Ureter (tissue), 1 donor: Measurements from ENCODE around the gene NEDD4L. TPM values are rescaled to one million over a fixed set of nuclear protein-coding genes. Genes with fewer than 3 reads are reported as not detected.
A peak's percentile ranks its signal among the peaks of the same experiment; 100 is the strongest.

Source experiments
- DNase-seq: peaks from one replicate; pipeline ENCODE4 v3.0.0-alpha.2; 2020; ENCODE audit warnings: low spot score
- total RNA-seq: library from RNA; stranded (reverse); gene quantifications from one replicate; pipeline ENCODE4 v1.2.4, GENCODE V29; 2023
- donor health status: DM: yes; HTN: yes; CAD: no.

NEDD4L gene
- total RNA-seq, 1 donor from 2014 or later, result 299 TPM

DNA sequence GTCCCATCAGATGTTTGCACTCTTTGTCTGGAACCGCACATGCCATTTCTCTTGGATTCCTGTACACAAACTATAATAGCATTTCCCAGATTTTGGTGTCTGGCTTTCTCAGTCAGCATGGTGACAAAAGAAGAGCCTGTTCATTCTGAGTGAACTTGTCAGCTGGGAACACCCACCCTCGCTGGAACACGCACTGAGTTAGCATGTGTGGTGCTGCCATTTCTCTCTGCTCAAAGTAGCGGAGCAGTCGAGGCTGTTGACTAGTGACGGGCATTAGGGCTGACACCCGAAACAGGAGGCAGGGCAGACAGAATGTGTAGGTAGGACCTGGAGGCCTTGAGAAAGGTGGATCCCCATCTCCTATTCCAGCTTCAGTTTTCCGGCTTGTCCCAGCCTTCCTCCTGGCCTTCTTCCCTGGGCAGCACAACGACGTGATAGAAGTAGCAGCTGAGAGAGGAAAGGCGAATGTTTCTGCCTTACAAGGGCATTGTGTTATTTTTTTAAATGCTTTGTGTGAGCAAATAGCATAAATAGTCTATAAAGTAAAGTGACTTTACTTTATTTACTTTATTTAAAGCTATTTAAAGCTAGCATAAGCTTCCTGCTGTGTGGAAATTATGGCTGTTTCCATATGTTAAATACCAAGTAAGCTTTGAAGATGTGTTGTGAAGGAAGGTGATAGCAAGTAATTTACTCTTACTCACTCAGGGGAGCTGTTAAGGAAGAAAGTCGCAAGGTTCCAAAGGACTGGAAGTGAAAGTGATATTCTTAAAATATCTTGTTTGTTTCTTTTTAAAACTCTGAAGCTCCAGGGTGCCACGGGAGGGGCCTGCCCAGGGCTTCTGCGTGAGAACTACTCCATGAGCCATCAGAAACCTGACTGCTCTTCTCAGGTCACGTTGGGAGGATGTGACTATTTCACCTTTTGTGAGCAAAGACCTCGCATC lies 272.6 kb downstream of the NEDD4L start:
- DNase-seq, result no peak

DNA sequence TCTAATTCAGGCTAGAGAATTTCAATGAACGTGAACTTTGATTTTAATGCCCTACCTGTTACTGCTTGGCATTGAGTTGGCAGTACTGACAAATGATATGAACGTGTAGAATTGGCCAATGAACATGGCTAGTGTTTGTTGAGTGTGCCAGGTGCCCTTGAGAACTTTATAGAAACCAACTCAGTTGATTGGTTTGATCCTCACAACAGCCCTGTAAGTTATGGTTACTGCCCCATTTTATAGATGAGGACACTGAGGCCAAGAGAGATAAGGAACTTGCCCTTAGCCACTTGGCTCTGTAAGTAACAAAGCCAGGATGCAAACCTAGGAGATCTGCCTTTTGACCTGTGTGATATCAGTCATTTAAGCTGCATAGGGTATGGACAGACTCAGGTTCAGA lies 275.7 kb downstream of the NEDD4L start:
- DNase-seq, result no peak

DNA sequence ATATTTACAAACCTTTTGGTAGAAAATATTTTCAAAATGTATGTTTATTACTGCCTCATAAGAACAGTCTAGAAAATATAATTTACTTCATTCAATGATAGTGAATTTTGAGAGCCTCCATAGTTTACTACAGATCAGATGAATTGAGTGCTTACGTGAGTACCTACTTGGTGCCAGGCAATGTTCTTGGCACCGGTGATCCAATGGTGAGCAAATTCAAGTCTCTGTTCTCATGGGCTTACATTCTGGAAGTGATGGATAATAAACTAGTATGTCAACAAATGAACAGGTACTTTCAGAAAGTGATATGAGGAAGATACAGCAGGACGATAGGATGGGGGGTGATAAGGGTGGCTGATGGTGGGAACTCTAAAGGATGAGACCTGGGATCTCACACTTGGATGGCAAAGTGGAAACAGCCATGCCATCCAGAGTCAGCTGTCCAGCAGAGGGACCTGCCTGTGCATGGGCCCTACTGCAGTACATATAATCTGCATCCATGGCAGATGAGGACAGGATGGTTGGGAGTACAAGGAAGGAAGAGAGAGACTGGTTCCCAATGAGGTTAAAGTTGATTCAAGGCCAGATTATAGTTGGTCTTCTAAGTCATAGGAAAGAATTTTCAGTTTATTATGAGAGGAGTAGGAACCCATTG lies 277.0 kb downstream of the NEDD4L start:
- DNase-seq, result no peak

DNA sequence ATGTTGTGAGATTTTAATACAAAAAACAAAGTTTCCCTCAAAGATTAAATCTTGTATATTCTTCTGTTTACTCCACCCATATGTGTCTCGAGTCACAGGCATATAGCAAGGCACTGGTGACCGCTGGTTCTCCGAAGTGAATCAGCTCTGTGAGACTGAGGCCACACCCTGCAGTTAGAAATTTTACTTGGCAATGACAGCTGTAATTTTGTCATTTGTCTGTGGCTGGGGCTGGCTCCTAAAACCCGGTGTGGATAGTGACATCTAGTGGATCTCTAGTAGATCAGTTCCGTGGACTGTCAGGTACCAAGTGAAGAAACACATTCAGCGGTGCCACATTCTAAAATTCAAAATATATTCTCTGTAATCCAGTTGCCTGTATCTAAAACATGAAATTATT lies 278.0 kb downstream of the NEDD4L start:
- DNase-seq, result peak; percentile 84

DNA sequence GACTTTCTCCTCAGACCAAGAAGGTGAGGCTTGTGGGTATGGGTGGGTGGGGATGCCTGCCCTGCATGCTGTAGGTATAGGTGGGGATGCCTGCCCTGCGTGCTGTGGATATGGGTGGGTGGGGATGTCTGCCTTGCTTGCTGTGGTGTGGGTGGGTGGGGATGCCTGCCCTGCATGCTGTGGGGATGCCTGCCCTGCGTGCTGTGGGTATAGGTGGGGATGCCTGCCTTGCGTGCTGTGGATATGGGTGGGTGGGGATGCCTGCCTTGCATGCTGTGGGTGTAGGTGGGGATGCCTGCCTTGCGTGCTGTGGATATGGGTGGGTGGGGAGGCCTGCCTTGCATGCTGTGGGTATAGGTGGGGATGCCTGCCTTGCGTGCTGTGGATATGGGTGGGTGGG lies 278.4 kb downstream of the NEDD4L start:
- no peak for DNase-seq

DNA sequence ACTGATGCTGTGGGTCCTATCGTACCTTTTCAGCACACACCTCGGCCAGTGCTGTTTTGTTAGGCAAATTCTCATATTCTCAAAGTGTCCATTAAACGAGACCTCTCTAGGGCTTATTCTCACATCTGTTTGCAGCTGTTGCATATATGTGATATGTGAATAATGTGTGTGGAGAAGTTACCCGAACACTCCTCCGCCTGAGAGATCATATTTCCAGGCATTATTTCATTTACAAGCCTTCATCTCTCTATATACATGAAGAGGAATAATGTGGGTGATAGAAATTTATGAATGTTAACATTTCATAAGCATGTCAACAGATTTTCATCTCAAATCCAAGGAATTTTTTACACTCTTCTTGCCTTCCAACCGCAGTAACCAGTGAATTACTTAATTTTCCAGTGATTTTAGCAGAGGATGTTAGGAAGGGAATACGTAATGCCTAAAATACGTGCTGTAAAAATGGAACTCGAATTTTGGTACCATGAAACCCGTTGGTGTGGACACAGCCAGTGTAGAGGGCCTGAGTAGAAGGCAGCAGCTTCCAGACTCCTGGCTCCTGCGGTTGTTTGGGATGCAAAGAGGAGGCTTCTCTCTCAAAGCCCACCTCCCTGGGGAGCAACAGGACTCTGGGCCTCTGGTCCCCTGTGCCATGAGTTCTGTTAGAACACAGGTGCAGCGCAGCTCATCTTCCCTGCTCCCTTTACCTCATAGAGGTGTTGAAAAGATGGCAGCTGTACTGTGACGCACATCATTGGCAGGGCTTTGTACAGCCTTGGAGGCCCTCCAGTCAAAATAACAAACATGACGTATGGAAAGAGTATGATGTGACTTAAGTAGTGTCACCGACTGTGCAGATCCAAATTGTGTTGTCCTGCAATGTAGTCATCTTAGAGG lies 280.1 kb downstream of the NEDD4L start:
- DNase-seq, result no peak

DNA sequence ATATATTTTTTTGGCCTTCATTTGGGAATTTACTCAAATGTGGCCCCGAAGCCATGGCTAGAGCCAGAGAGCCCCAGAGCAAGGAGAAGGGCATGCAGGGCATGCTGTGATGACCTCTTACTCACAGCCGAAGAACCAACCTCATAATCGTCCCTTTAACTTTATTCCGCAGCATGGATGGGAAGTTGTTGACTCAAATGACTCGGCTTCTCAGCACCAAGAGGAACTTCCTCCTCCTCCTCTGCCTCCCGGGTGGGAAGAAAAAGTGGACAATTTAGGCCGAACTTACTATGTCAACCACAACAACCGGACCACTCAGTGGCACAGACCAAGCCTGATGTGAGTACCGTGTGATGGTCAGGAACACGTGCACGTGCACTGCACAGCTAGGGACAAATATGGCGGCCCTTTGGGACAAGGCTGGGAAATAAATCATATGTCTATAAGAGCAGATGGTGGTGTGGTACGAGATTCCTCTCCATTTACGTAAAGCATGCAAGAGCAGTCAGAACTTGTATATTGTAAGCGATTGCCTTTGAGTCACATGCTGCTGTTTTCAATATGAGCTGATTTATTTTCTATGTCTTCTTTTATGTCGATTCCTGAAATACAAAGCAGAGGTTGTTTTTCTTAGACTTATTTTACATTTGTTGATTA lies 280.9 kb downstream of the NEDD4L start:
- no peak for DNase-seq

DNA sequence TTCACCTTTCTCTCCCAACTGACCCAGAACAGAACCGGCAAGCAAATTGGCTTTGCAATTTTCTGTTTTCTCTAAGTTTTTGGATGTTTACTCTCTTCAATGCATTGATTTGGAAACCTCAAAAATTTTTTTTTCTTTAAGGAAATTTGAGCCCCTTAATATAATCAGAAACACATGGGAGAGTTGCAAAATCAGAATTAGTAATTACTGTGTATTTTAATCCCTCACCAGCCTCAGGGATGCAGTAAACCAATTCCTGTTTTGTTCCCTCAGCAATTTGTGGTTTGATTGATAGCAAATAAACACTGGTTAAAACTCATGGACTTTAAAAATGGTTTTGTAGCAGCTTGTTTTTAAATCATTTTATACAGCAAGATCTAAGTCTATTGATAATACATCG lies 281.5 kb downstream of the NEDD4L start:
- DNase-seq, result no peak

DNA sequence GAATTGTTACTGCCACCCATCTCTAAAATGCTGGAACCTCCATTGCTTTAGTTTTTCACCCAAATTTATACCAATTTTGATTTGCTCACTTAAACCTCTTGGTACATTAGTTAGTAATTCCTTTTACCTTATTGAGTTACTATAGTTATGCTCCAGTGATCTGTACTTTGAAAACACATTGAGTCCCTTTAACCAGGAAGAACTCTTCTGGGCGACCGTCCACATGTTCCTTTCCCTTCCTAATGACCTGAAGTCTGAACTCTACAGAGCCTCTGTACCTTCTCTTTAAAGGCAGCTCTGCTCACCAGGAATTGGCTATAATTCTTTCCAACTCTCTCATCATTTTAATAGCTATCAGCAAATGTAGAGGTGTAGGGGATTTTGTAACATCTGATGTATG lies 290.0 kb downstream of the NEDD4L start:
- no peak for DNase-seq

DNA sequence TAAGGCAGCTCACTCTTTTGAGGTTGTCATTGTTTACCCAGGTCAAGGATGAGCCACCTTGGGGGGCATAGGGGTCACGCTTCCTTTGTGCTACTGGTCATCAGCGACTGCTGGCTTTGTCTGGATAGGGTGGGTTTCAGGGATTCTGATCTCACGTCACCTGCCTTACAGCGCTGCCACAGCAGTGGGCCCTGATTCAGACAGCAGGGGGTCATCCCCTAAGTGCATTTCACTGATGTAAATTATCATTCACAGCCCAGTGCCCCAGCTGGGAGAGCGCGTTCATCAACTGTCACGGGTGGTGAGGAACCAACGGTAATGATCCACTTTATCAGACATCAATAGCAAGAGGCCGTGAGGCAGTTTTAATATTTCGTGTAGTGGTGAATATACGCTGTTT lies 291.2 kb downstream of the NEDD4L start:
- DNase-seq, result no peak

DNA sequence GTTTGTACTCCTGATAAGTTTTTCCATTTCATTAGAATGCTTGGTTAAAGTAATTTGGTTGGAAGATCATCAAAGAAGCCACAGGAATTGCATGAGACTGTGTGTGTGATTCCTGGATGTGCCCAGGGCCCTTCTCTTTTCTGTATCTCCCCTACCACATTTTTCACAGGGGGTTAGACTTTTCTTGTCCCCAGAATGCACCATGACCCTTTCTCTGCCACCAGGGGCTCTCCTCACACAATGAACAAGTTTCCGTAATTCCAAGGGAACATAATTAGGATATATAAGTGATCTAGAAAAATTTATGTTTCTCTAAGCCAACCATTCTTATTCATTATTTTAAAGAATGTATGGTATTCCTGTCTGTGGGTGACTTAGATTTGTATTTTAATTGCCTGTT lies 291.8 kb downstream of the NEDD4L start:
- DNase-seq, result no peak

DNA sequence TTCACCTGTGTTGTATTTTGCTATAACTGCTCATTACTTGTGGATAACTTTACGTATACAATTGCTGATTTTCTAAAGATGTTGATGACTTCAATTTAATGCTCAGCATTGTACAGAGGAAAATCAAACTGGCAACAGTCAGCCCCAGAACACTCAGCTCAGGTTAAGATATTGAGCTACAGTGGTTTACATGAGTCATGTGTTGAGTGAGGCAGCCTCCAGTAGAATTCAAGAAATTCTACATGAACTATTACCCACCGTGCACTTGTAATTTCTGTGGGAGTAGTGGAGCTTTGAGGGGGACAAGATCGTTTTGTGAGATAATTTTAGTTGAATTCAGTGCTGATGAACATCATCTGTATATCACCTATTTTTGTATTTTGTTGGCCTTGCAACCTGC lies 292.6 kb downstream of the NEDD4L start:
- DNase-seq, result no peak

DNA sequence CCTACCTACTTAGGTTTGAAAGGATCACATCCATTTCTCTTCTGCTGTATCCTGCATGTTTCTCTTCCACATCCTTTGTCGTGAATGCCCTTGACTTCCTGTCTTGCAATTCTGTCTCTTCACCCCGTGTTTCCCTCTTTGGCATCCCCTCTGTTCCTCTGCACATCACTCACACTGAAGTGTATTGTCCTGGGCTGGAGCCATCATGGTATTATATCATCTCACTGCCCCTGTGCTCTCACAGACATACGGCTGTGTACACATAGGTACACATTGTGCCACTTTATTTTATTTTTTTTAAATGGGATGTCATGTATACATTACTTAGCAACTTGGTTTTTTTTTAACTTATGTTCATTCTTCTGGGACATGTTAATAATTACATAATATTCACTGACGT lies 293.3 kb downstream of the NEDD4L start:
- DNase-seq, result no peak

DNA sequence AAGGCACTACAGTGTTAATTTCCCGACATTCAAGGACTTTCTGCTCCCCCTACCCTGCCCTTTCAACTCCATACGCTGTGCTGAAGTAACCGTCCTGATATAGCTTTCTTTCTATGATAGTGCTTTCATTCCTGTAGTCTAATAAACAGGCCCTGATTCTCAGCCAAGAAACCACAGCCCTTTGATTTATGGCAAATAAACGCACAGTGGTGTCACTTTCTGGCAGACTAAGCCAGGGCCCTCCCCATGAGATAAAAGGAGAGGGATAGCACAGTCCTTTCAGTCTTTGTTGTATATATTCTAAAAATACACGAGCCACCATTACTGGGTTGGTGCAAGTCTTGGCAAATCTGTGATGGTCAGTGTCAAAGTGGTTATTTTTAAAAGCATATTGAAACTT lies 293.7 kb downstream of the NEDD4L start:
- no peak for DNase-seq

DNA sequence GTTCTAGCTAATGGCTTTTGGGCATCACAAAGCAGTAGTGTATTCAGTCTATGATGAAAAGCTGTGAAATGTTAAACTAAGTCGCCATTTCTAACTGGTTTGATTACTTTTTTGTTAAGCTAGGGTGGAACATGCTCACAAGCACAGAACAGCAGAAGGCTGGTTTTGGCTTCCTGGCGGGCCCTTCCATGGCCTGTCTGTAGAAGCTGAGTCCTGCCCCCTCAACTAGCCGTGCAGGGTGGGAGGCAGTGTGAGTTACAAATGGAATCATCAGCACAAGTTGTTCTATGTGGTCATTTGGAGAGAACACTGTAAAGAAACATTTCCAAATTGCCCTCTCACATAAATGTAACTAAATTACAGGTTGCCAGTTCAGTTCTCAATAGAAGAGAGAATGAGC lies 294.1 kb downstream of the NEDD4L start:
- no peak for DNase-seq

DNA sequence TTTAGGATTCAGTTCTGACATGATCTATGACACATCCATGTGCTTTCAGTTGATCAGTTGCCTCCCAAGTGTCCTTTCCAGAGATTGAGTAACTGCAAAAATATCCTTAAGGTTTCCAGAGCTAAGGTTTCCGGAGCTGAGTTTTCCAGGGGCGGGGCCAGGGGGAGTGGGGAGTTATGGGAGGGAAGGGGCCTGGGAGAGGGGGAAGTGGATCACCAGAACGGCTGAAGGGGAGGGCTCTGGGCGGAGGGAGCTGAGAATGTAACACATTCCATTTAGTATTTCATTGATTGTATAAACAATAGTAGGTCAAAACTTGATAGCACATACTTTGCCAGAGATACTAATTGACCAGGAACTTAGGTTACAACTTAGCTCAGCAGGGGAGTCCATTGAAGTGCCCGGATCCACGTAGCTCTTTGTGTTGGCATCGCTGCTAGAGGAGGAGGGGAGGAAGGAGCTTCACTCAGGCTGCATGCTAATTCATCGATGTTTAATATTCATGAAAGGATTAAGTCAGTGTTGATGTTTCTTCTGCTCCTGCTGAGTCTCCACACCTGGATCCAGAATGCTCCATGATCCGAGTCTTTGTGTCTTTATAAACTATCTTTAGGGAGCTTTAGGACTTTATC lies 295.1 kb downstream of the NEDD4L start:
- DNase-seq, result no peak

DNA sequence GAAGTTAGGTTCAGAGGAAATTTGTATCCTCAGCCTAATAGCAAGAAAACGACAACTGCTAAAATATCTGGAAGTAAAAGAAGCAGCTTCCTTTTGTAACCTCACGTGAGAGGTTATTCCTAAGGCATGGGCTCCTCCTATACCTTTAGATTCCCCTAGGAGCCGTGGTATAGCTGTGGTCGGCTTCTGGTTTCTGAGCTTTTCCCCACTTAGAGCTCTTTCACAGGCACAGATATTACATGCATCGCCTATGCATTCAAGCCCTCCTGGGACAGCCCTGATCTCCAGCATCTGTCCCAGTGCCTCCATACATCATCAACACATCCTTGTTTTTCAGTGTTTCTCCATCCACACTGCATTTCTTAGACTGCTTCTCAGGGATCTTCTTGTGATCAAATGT lies 295.9 kb downstream of the NEDD4L start:
- DNase-seq, result no peak

DNA sequence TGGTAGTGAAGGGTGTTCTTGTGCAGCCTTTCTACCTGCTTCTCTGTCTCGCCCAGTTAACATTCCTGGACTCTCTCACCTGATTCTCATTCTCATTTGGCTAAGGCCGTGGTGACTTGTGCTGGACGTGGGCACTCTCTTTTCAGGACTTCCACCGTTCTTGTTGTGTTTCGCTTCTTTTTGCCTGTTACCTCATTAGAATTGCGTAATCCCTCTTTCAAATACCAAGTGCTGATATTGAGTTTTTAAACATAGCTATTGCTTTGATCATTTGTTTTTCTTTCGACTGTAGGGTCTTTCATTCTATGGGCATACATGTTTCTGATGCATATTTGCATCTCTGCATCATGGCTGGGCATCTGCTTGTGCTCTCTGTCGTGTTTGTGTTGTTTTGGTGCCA lies 297.9 kb downstream of the NEDD4L start:
- no peak for DNase-seq

DNA sequence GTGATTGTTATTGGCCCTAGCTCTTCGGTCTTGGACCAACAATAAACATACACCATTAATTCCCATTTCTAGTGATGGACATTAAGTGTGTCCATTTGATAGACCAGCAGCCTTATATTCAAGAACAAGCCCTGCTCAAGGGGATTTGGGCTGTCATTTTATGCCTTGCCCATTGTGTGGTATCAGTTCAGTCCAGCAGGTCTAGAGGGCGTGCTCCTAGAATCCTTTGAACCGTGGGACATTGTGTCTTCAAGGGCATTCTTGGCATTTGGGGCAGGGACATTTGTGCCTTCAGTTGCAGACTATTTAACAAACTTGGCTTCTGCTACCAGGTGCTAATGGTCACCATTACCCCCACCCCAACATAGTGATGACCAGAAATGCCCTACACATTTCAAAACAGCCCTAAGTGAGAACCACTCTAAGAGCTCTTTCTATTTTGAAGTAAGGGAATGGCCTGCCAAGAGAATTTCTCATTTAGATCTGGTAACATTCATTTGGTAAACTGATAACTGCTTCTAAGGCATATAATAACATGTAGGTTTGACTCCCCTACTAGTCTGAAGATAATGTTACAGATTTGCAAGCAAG lies 300.1 kb downstream of the NEDD4L start:
- no peak for DNase-seq

DNA sequence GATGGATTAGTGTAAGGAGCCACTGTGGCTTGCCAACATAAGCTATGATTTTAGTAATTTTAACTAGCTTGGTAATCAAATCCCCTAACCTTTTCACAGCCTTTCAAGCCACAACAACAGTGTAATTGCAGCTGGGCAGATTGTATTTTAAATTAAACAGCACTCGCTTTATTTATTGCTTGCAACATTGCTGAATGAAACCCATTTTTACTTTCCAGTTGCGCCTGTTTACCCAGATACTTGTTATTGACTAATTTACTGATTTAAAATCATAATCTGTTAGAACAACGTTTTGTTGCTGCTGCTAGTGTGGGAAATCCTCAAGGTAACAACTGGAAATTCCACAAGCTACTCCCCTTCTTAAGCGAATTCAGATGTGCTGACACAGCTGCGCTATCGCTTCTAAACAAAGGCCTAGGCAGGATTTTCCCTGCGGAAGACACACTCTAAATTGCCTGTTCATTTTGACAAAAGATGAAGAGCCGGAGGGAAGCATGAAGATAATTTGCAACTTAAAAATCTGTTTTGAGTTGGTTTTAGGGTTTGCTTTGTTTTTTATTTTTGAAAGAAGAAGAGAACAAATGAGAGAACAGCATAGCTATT lies 300.9 kb downstream of the NEDD4L start:
- no peak for DNase-seq
